Upper lobe of left lung (tissue), 6 donors: ENCODE data around the gene PTPN11. TPM values are rescaled to one million over a fixed set of nuclear protein-coding genes. Genes with fewer than 3 reads are reported as not detected.
A peak's percentile ranks its signal among the peaks of the same experiment; 100 is the strongest.
"Not testable (repeated sequence)": the region's sequence is repeated elsewhere in the genome, so short reads cannot be mapped to it uniquely, and the experiment has no call there.

Source experiments
- ATAC-seq, 2 donors: fragments of 200-7000 bp; cut with Tn5 transposase; one replicate each; pipeline ENCODE4 v1.9.1; 2022; ENCODE audit warnings: mild to moderate bottlenecking in 2 of 2, moderate library complexity in 2 of 2; ENCODE audit not compliant: low FRiP score in 2 of 2
- DNase-seq, 2 donors: peaks; one replicate each; pipeline ENCODE4 v3.0.0-alpha.2; 2019 to 2020
- H3K27ac ChIP-seq, 4 donors: fragments of 200-600 bp; sonication (generic); one replicate each; pipeline ENCODE4 v1.5.1; 2016 to 2019
- H3K27me3 ChIP-seq, 4 donors: fragments of 200-600 bp; sonication (generic); one replicate each; pipeline ENCODE4 v1.5.1; 2017 to 2019
- H3K36me3 ChIP-seq, 4 donors: fragments of 200-600 bp; sonication (generic); one replicate each; pipeline ENCODE4 v1.5.1; 2016 to 2019
- H3K4me1 ChIP-seq, 4 donors: fragments of 200-600 bp; sonication (generic); one replicate each; pipeline ENCODE4 v1.5.1; 2018 to 2019
- H3K4me3 ChIP-seq, 4 donors: fragments of 200-600 bp; sonication (generic); one replicate each; pipeline ENCODE4 v1.5.1; 2017 to 2019; ENCODE audit warnings: mild to moderate bottlenecking in 2 of 4, moderate library complexity in 1 of 4
- H3K9me3 ChIP-seq, 4 donors: fragments of 200-600 bp; sonication (generic); one replicate each; pipeline ENCODE4 v1.5.1; 2018 to 2019
- CTCF ChIP-seq, 6 experiments: fragments of 450-650 bp in 4 of 6; fragments of 200-600 bp in 2 of 6; sonication (generic) in 2 of 6; IDR thresholded peaks; one replicate each; pipeline ENCODE4 v1.5.1; 2016 to 2019; ENCODE audit warnings: antibody characterized with exemption in 6 of 6
- EP300 ChIP-seq, 4 donors: sonication (generic); formaldehyde crosslinking; IDR thresholded peaks; one replicate each; pipeline ENCODE4 v1.5.1; 2017; ENCODE audit warnings: antibody characterized with exemption in 4 of 4, control low read depth in 2 of 4
- POLR2A ChIP-seq, 4 donors: fragments of 450-650 bp; IDR thresholded peaks; one replicate each; pipeline ENCODE4 v1.5.1; 2016 to 2017; ENCODE audit warnings: antibody characterized with exemption in 4 of 4, mild to moderate bottlenecking in 2 of 4
- POLR2AphosphoS5 ChIP-seq, 2 donors: sonication (generic); formaldehyde crosslinking; IDR thresholded peaks; one replicate each; pipeline ENCODE4 v1.5.1; 2017; ENCODE audit warnings: antibody characterized with exemption in 2 of 2
- WGBS, 2 donors: methylation state at CpG; one replicate each; pipeline ENCODE4 v1.1.5; 2017 to 2018; 5-methylcytosine and 5-hydroxymethylcytosine counted together
- total RNA-seq, 6 donors: library from RNA; depleted of rRNA in 4 of 6; stranded (reverse); fragments of >200 nt in 4 of 6; gene quantifications; one replicate each; pipeline versions ENCODE4 v1.1.0 to v1.2.1, GENCODE V29; 2016 to 2021
- donor health status: DM: no; HTN: no; CAD: no; lungs with moderate emphysema.
- donor health status: DM: no; HTN: yes; CAD: no; lungs with severe emphysema.

PTPN11 gene
- total RNA-seq, 6 donors from 2014 or later, result 52.0 to 99.1 (median 84.5) TPM

DNA sequence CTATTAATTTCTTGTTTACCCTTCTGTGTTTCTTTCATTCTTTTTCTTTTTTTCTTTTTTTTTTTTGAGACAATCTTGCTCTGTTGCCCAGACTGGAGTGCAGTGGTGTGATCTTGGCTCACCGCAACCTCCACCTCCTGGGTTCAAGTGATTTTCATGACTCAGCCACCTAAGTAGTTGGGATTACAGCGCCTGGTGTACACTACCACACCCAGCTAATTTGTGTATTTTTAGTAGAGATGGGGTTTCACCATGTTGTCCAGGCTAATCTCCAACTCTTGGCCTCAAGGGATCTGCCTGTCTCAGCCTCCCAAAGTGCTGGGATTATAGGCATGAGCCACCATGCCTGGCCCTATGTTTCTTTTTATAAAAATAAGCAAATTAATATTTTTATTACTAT lies 29.4 kb downstream of the PTPN11 start:
- peaks cover 6 to 72% (median 33%) of the 10 kb centered on the region in 4 donors for H3K36me3 ChIP-seq
- WGBS, 2 donors, result 66 to 93% methylated on average over 2 of the region's 2 CpGs
- peak in 1 of 4 donors; percentile 27 for TF ChIP-seq EP300 (IDR thresholded peaks at IDR 0.05)

GRCh38 chr12:112450725-112451124 lies 32.0 kb downstream of the PTPN11 start:
- 88 to 94% methylated on average over 4 of the region's 4 CpGs for WGBS, 2 donors
- no peak for DNase-seq
- peaks cover 14 to 97% (median 53%) of the 10 kb centered on the region in 4 donors for H3K36me3 ChIP-seq

More for the DNA sequence above, 29.4 kb downstream of the PTPN11 start:
- not testable (repeated sequence) for H3K4me3 ChIP-seq, H3K27ac ChIP-seq, H3K9me3 ChIP-seq, H3K4me1 ChIP-seq, ATAC-seq, H3K27me3 ChIP-seq
- DNase-seq, result peak in 1 of 2 donors; percentile 39

DNA sequence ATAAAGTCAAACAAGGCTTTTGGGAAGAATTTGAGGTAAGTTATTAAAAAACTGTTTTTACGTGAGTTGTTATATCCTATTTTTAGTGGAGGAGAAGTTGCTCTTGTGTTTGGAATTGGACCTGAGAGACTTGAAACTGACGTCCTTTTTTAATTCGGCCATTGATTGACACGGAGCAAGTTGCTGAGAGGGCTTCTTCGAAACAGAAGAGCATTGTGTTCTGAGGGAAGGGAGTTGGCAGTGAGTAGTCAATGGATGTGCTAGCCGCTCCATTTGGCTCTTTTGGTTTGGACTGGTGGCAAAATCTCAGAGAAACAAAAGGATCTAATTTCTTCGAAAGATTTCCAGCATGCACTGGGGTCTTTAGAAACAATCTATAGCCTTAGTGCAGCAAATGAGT lies 37.3 kb downstream of the PTPN11 start:
- Histone ChIP-seq H3K4me1 (no peaks in the 10 kb centered on the region), H3K27me3 (no peaks in the 10 kb centered on the region), H3K4me3 (no peak overlapping the region), H3K27ac (no peak overlapping the region), H3K36me3 (peaks cover 10 to 86% (median 61%) of the 10 kb centered on the region in 4 donors), H3K9me3 (no peaks in the 10 kb centered on the region)
- no peak for DNase-seq
- 94 to 96% methylated on average over 7 of the region's 7 CpGs for WGBS, 2 donors
- TF ChIP-seq CTCF (IDR thresholded peaks at IDR 0.05) (no peak), POLR2AphosphoS5 (IDR thresholded peaks at IDR 0.05) (no peak), POLR2A (IDR thresholded peaks at IDR 0.05) (no peak), EP300 (IDR thresholded peaks at IDR 0.05) (no peak)
- no peak for ATAC-seq

More at GRCh38 chr12:112450725-112451124, 32.0 kb downstream of the PTPN11 start:
- Histone ChIP-seq H3K4me3 (no peak overlapping the region), H3K27ac (no peak overlapping the region), H3K4me1 (no peaks in the 10 kb centered on the region), H3K9me3 (no peaks in the 10 kb centered on the region), H3K27me3 (no peaks in the 10 kb centered on the region)
- TF ChIP-seq POLR2A (IDR thresholded peaks at IDR 0.05), result no peak
- TF ChIP-seq CTCF (IDR thresholded peaks at IDR 0.05), result no peak
- no peak for TF ChIP-seq POLR2AphosphoS5 (IDR thresholded peaks at IDR 0.05)
- TF ChIP-seq EP300 (IDR thresholded peaks at IDR 0.05), result no peak
- ATAC-seq, result no peak

GRCh38 chr12:112457142-112457541 lies 38.4 kb downstream of the PTPN11 start:
- peaks cover 10 to 75% (median 58%) of the 10 kb centered on the region in 4 donors for H3K36me3 ChIP-seq
- not testable (repeated sequence) for H3K4me3 ChIP-seq, H3K4me1 ChIP-seq, H3K27me3 ChIP-seq, ATAC-seq, H3K9me3 ChIP-seq, H3K27ac ChIP-seq, DNase-seq
- 100% methylated on average over 1 of the region's 1 CpG for WGBS, 2 donors

DNA sequence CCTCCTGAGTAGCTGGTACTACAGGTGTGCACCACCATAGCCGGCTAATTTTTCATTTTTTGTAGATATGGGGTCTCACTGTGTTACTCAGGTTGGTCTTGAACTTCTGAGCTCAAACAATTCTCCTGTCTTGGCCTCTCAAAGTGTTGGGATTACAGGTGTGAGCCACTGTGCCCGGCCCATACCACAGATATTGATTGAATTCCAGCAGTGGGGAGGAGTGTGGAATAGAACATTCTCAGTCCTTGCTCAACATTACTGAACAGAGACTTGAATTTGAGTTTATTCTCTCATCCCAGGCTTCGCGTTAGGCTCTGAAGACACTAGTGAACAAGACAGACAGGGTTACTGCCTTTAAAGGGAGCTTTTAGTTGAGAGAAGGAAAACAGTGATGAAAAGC lies 39.6 kb downstream of the PTPN11 start:
- ATAC-seq (no peak), DNase-seq (no peak)
- H3K4me1 ChIP-seq, result no peaks in the 10 kb centered on the region
- TF ChIP-seq CTCF (IDR thresholded peaks at IDR 0.05) (no peak), POLR2AphosphoS5 (IDR thresholded peaks at IDR 0.05) (no peak), EP300 (IDR thresholded peaks at IDR 0.05) (no peak), POLR2A (IDR thresholded peaks at IDR 0.05) (no peak)
- H3K36me3 ChIP-seq, result peaks cover 10 to 63% (median 52%) of the 10 kb centered on the region in 4 donors
- no peak overlapping the region for H3K27ac ChIP-seq
- no peaks in the 10 kb centered on the region for H3K9me3 ChIP-seq
- H3K27me3 ChIP-seq, result no peaks in the 10 kb centered on the region
- 93 to 98% methylated on average over 4 of the region's 4 CpGs for WGBS, 2 donors
- H3K4me3 ChIP-seq, result no peak overlapping the region

DNA sequence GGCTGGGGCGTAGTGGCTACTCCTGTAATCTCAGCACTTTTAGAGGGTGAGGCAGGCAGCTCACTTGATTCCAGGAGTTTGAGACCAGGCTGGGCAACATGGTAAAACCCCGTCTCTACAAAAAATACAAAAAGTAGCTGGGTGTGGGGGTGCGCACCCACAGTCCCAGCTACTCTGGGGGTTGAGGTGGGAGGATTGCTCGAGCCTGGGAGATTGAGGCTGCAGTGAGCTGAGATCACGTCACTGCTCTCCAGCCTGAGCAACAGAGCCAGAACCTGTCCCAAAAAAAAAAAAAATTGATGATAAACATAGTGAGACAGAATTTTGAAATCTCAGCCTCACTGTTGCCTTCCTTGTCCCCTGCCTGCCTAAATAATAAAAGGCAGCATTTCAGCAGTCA lies 40.0 kb downstream of the PTPN11 start:
- Histone ChIP-seq H3K27me3 (no peaks in the 10 kb centered on the region), H3K4me1 (no peaks in the 10 kb centered on the region), H3K9me3 (no peaks in the 10 kb centered on the region), H3K4me3 (no peak overlapping the region), H3K27ac (no peak overlapping the region), H3K36me3 (peaks cover 6 to 59% (median 49%) of the 10 kb centered on the region in 4 donors)
- DNase-seq, result no peak
- TF ChIP-seq POLR2A (IDR thresholded peaks at IDR 0.05) (no peak), CTCF (IDR thresholded peaks at IDR 0.05) (no peak), POLR2AphosphoS5 (IDR thresholded peaks at IDR 0.05) (no peak), EP300 (IDR thresholded peaks at IDR 0.05) (no peak)
- WGBS, 2 donors, result 99% methylated on average over 5 of the region's 5 CpGs
- ATAC-seq, result no peak
